ENCODE data around the gene SNCA. TPM values are rescaled to one million over a fixed set of nuclear protein-coding genes. Genes with fewer than 3 reads are reported as not detected.

SNCA gene
- total RNA-seq, 1 experiment from 2014 or later, result 6.0 TPM

DNA sequence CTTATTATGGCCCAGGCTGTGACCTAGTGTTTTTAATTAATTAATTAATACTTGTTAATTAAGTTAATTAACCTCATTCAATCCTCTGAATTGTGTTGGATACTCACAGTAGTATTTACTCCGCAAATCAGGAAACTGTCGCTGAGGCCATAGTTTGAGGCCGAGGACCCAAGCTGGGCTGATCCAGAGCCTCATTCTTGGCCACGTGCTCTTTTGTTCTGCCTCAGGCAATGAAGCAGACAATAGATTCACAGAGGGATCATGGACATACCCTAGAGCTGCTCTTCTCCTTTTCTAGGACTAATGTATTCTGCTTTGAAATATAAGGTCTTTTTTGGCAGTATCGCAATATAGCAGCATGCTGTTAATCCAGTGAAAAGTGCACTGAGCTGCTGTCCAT is 24.0 kb upstream of the SNCA start:
- ATAC-seq (no peak), DNase-seq (ENCODE audit: low read depth, low spot score) (no peak)
- no peaks in the 10 kb centered on the region for H3K4me1 ChIP-seq (ENCODE audit: control insufficient read depth, insufficient read depth, low read length)
- TF ChIP-seq SIN3A (IDR thresholded peaks at IDR 0.05; ENCODE audit: borderline replicate concordance, insufficient read depth, low read depth, low read length), result no peak
- TF ChIP-seq, protein P1, sequence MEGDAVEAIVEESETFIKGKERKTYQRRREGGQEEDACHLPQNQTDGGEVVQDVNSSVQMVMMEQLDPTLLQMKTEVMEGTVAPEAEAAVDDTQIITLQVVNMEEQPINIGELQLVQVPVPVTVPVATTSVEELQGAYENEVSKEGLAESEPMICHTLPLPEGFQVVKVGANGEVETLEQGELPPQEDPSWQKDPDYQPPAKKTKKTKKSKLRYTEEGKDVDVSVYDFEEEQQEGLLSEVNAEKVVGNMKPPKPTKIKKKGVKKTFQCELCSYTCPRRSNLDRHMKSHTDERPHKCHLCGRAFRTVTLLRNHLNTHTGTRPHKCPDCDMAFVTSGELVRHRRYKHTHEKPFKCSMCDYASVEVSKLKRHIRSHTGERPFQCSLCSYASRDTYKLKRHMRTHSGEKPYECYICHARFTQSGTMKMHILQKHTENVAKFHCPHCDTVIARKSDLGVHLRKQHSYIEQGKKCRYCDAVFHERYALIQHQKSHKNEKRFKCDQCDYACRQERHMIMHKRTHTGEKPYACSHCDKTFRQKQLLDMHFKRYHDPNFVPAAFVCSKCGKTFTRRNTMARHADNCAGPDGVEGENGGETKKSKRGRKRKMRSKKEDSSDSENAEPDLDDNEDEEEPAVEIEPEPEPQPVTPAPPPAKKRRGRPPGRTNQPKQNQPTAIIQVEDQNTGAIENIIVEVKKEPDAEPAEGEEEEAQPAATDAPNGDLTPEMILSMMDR (IDR thresholded peaks at IDR 0.05), result no peak
- TF ChIP-seq, protein P2, sequence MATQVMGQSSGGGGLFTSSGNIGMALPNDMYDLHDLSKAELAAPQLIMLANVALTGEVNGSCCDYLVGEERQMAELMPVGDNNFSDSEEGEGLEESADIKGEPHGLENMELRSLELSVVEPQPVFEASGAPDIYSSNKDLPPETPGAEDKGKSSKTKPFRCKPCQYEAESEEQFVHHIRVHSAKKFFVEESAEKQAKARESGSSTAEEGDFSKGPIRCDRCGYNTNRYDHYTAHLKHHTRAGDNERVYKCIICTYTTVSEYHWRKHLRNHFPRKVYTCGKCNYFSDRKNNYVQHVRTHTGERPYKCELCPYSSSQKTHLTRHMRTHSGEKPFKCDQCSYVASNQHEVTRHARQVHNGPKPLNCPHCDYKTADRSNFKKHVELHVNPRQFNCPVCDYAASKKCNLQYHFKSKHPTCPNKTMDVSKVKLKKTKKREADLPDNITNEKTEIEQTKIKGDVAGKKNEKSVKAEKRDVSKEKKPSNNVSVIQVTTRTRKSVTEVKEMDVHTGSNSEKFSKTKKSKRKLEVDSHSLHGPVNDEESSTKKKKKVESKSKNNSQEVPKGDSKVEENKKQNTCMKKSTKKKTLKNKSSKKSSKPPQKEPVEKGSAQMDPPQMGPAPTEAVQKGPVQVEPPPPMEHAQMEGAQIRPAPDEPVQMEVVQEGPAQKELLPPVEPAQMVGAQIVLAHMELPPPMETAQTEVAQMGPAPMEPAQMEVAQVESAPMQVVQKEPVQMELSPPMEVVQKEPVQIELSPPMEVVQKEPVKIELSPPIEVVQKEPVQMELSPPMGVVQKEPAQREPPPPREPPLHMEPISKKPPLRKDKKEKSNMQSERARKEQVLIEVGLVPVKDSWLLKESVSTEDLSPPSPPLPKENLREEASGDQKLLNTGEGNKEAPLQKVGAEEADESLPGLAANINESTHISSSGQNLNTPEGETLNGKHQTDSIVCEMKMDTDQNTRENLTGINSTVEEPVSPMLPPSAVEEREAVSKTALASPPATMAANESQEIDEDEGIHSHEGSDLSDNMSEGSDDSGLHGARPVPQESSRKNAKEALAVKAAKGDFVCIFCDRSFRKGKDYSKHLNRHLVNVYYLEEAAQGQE (IDR thresholded peaks at IDR 0.05; ENCODE audit: insufficient read depth in 1 of 2, low read depth in 2 of 2, low read length in 1 of 2), result no peak
- TF ChIP-seq TCF7L2 (IDR thresholded peaks at IDR 0.05; ENCODE audit: low read depth, low read length), result no peak
- H3K4me3 ChIP-seq (ENCODE audit: low read depth in 2 of 2, low read length in 2 of 2), result no peak overlapping the region
- H3K36me3 ChIP-seq (ENCODE audit: control insufficient read depth, insufficient read depth, low read length), result no peaks in the 10 kb centered on the region
- POLR2A ChIA-PET, result no interaction called here
- no TSS peak for BruUV-seq (replicated peaks)
- H3K9me3 ChIP-seq (ENCODE audit: control insufficient read depth, insufficient read depth, low read depth, low read length), result no peaks in the 10 kb centered on the region
- intact Hi-C loops (cut with micrococcal nuclease; ENCODE audit: unreplicated experiment), result no loop called here
- no peaks in the 10 kb centered on the region for H3K27me3 ChIP-seq (ENCODE audit: control insufficient read depth, insufficient read depth, low read length)
- in situ Hi-C loops (cut with HindIII; ENCODE audit: low pct_unique_long_range_greater_than_20kb, low sequenced_read_pairs), result no loop called here
- no peak overlapping the region for H3K27ac ChIP-seq (ENCODE audit: low read length)
- CTCF ChIA-PET, result no interaction called here

DNA sequence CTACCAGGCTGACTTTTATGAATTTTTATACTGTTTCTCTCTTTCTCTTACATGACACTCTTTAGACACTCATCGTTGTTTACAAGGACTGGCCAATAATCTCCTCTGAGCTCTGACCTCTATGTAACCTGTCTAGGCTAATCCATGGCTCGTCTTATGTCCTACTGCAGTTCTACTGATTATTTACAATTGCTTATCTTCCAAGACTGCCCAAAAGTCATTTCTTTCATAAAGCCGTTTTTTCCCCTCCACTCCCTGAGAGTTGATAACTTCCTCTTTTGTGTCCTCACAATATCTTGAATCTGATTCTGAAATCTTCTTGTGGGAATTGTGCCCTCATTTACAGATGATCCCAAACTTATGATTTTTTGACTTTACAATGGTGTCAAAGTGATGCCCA is 18.3 kb upstream of the SNCA start:
- POLR2A ChIA-PET, result no interaction called here
- intact Hi-C loops (cut with micrococcal nuclease; ENCODE audit: unreplicated experiment), result no loop called here

More for the DNA sequence above, 18.3 kb upstream of the SNCA start:
- Histone ChIP-seq H3K4me3 (ENCODE audit: low read depth in 2 of 2, low read length in 2 of 2) (no peak overlapping the region), H3K4me1 (ENCODE audit: control insufficient read depth, insufficient read depth, low read length) (no peaks in the 10 kb centered on the region), H3K27ac (ENCODE audit: low read length) (no peak overlapping the region), H3K27me3 (ENCODE audit: control insufficient read depth, insufficient read depth, low read length) (no peaks in the 10 kb centered on the region), H3K36me3 (ENCODE audit: control insufficient read depth, insufficient read depth, low read length) (no peaks in the 10 kb centered on the region), H3K9me3 (ENCODE audit: control insufficient read depth, insufficient read depth, low read depth, low read length) (no peaks in the 10 kb centered on the region)
- in situ Hi-C loops (cut with HindIII; ENCODE audit: low pct_unique_long_range_greater_than_20kb, low sequenced_read_pairs), result no loop called here
- ATAC-seq (no peak), DNase-seq (ENCODE audit: low read depth, low spot score) (no peak)
- BruUV-seq (replicated peaks), result no TSS peak
- CTCF ChIA-PET, result no interaction called here
- TF ChIP-seq, protein P1 (IDR thresholded peaks at IDR 0.05), result no peak
- TF ChIP-seq TCF7L2 (IDR thresholded peaks at IDR 0.05; ENCODE audit: low read depth, low read length) (no peak), POLR2AphosphoS5 (IDR thresholded peaks at IDR 0.05; ENCODE audit: low read depth, low read length) (no peak), SIN3A (IDR thresholded peaks at IDR 0.05; ENCODE audit: borderline replicate concordance, insufficient read depth, low read depth, low read length) (no peak)
- TF ChIP-seq, protein P2 (IDR thresholded peaks at IDR 0.05; ENCODE audit: insufficient read depth in 1 of 2, low read depth in 2 of 2, low read length in 1 of 2), result no peak

Measured in Panc1 (cell line).